ENCODE data around the gene CCDC150. TPM values are rescaled to one million over a fixed set of nuclear protein-coding genes. Genes with fewer than 3 reads are reported as not detected.

Gene CCDC150
- total RNA-seq, 1 donor from 2014 or later = 69.4 TPM

DNA sequence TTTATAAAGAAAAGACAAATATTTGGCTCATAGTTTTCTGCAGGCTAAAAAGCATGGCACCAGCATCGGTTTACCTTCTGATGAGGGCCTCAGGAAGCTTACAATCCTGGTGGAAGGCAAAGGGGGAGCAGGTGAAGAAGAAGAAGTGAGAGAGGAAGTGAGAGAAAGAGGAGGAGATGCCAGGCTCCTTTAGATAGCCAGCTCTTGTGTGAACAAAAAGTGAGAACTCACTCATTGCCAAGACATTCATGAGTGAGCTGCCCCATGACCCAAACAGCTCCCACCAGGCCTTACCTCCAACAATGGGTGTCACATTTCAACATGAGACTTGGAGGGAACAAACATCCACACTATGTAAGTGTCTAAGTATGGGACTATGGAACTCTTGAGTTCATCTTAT is 14.3 kb downstream of the CCDC150 start:
- Mint-ChIP-seq H3K9me3 (peaks cover 50% of the 10 kb centered on the region), H3K36me3 (peaks cover 59% of the 10 kb centered on the region), H3K27me3 (ENCODE audit: insufficient read depth, low read depth) (peaks cover 3% of the 10 kb centered on the region), H3K27ac (no peak overlapping the region), H3K4me3 (no peak overlapping the region), H3K4me1 (no peaks in the 10 kb centered on the region)
- no peak for DNase-seq (ENCODE audit: low spot score)
- Histone ChIP-seq H3K36me3 (peaks cover 54% of the 10 kb centered on the region), H2AFZ (replicated peaks) (no peak overlapping the region), H3K9me3 (ENCODE audit: low read depth) (peaks cover 46% of the 10 kb centered on the region), H3K9ac (no peak overlapping the region), H3F3A (ENCODE audit: low read depth) (peaks cover 8% of the 10 kb centered on the region), H3K4me2 (no peak overlapping the region), H3K4me1 (peaks cover 19% of the 10 kb centered on the region), H3K27me3 (no peaks in the 10 kb centered on the region), H3K4me3 (no peak overlapping the region), H3K27ac (no peak overlapping the region), H4K20me1 (ENCODE audit: low read depth) (no peaks in the 10 kb centered on the region), H3K79me2 (ENCODE audit: low read depth) (peaks cover 77% of the 10 kb centered on the region)
- TF ChIP-seq EZH2 (IDR thresholded peaks at IDR 0.05) (no peak), EZH2phosphoT487 (IDR thresholded peaks at IDR 0.05) (no peak)
- TF ChIP-seq, protein P1, sequence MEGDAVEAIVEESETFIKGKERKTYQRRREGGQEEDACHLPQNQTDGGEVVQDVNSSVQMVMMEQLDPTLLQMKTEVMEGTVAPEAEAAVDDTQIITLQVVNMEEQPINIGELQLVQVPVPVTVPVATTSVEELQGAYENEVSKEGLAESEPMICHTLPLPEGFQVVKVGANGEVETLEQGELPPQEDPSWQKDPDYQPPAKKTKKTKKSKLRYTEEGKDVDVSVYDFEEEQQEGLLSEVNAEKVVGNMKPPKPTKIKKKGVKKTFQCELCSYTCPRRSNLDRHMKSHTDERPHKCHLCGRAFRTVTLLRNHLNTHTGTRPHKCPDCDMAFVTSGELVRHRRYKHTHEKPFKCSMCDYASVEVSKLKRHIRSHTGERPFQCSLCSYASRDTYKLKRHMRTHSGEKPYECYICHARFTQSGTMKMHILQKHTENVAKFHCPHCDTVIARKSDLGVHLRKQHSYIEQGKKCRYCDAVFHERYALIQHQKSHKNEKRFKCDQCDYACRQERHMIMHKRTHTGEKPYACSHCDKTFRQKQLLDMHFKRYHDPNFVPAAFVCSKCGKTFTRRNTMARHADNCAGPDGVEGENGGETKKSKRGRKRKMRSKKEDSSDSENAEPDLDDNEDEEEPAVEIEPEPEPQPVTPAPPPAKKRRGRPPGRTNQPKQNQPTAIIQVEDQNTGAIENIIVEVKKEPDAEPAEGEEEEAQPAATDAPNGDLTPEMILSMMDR (IDR thresholded peaks at IDR 0.05) = no peak

DNA sequence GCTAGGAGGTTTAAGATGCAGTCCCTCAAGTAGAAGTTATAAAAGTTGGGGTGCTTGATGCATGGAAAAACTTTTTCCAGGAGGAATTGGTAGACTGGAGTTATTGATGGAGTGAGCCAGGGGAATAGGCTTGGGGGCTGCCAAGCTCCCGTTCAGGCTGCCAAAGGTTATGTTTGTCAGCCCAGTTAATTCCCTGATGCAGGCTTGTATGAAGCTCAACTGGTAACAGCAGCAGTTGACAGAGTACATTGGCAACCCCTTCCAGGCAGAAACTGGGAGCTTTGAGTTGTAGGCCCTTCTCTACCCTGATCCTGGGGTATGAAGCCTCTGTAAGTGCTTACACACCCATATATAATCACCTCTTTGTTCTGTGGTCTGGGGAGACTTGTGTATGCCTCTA is 16.2 kb downstream of the CCDC150 start:
- peak overlapping the region; percentile 73 for H3K27ac ChIP-seq
- peaks cover 44% of the 10 kb centered on the region for H3K36me3 ChIP-seq
- no peaks in the 10 kb centered on the region for H3K27me3 ChIP-seq
- DNase-seq (ENCODE audit: low spot score) = peak; percentile 67
- Mint-ChIP-seq H3K27ac (no peak overlapping the region), H3K36me3 (peaks cover 43% of the 10 kb centered on the region), H3K4me1 (no peaks in the 10 kb centered on the region), H3K4me3 (no peak overlapping the region), H3K9me3 (peaks cover 32% of the 10 kb centered on the region), H3K27me3 (ENCODE audit: insufficient read depth, low read depth) (peaks cover 3% of the 10 kb centered on the region)
- H3K4me1 ChIP-seq = peaks cover 19% of the 10 kb centered on the region
- no peak overlapping the region for H3K4me3 ChIP-seq
- no peak overlapping the region for H3K9ac ChIP-seq
- peaks cover 58% of the 10 kb centered on the region for H3K79me2 ChIP-seq (ENCODE audit: low read depth)
- no peaks in the 10 kb centered on the region for H4K20me1 ChIP-seq (ENCODE audit: low read depth)
- peak overlapping the region; percentile 64 for H3K4me2 ChIP-seq
- TF ChIP-seq EZH2 (IDR thresholded peaks at IDR 0.05) (no peak), EZH2phosphoT487 (IDR thresholded peaks at IDR 0.05) (no peak)
- TF ChIP-seq, protein P1 (IDR thresholded peaks at IDR 0.05) = no peak
- peaks cover 8% of the 10 kb centered on the region for H3F3A ChIP-seq (ENCODE audit: low read depth)
- no peak overlapping the region for H2AFZ ChIP-seq (replicated peaks)
- H3K9me3 ChIP-seq (ENCODE audit: low read depth) = peaks cover 31% of the 10 kb centered on the region

DNA sequence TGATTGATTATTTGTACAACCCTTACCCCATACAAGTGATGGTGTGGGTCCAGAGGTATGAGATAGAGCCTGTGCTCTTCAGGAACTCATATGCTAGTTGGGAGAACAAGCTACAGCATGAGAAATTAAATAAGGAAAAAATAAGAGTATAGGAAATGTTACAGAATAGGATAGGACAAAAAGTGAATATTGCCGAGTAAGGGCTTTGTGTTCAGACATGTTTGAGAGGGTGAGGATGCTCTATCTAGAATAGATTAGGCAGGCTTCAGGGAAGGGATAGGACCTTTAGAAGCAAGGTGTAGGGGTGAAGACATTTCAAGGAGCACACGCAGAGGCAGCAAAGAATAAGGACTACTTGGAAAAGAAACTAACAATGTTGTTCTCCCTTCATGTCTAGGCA is 17.8 kb downstream of the CCDC150 start:
- peaks cover 16% of the 10 kb centered on the region for H3K9me3 ChIP-seq (ENCODE audit: low read depth)
- H3K4me1 ChIP-seq = peaks cover 19% of the 10 kb centered on the region
- peaks cover 29% of the 10 kb centered on the region for H3K36me3 ChIP-seq
- DNase-seq (ENCODE audit: low spot score) = no peak
- H3K79me2 ChIP-seq (ENCODE audit: low read depth) = peaks cover 42% of the 10 kb centered on the region
- H3K27me3 Mint-ChIP-seq (ENCODE audit: insufficient read depth, low read depth) = no peaks in the 10 kb centered on the region
- H3K4me1 Mint-ChIP-seq = no peaks in the 10 kb centered on the region
- no peaks in the 10 kb centered on the region for H3K27me3 ChIP-seq
- peaks cover 27% of the 10 kb centered on the region for H3K36me3 Mint-ChIP-seq
- H3K9me3 Mint-ChIP-seq = peaks cover 18% of the 10 kb centered on the region
- H4K20me1 ChIP-seq (ENCODE audit: low read depth) = no peaks in the 10 kb centered on the region
- H2AFZ ChIP-seq (replicated peaks) = no peak overlapping the region
- H3K4me3 ChIP-seq = no peak overlapping the region
- H3K4me3 Mint-ChIP-seq = no peak overlapping the region
- no peak overlapping the region for H3K27ac Mint-ChIP-seq
- H3K27ac ChIP-seq = no peak overlapping the region
- H3K4me2 ChIP-seq = no peak overlapping the region
- peaks cover 8% of the 10 kb centered on the region for H3F3A ChIP-seq (ENCODE audit: low read depth)
- TF ChIP-seq, protein P1 (IDR thresholded peaks at IDR 0.05) = no peak
- TF ChIP-seq EZH2phosphoT487 (IDR thresholded peaks at IDR 0.05) (no peak), EZH2 (IDR thresholded peaks at IDR 0.05) (no peak)
- no peak overlapping the region for H3K9ac ChIP-seq

Measured in neural progenitor cell (in vitro differentiated cells).